Measurements from ENCODE around the gene KCNK7. TPM values are rescaled to one million over a fixed set of nuclear protein-coding genes. Genes with fewer than 3 reads are reported as not detected.

The KCNK7 gene
- total RNA-seq, 4 donors from 2014 or later, result 1.1 to 1.7 (median 1.5) TPM; not detected in 1

- TF ChIP-seq CTCF (IDR thresholded peaks at IDR 0.05), result no peak
- ATAC-seq (ENCODE audit: low FRiP score) (no peak), DNase-seq (ENCODE audit: low spot score) (no peak)
These were observed 19.3 kb downstream of the KCNK7 start for GRCh38 chr11:65576232-65576866.

GRCh38 chr11:65575568-65576231, 19.9 kb downstream of the KCNK7 start, which contains the start of gene EHBP1L1:
Gene EHBP1L1 (plus strand): TSS chr11:65576053. CDS start chr11:65576303, 250 bp downstream.
- no peak for ATAC-seq (ENCODE audit: low FRiP score)
- no peak for TF ChIP-seq CTCF (IDR thresholded peaks at IDR 0.05)
- DNase-seq (ENCODE audit: low spot score), result no peak

DNA sequence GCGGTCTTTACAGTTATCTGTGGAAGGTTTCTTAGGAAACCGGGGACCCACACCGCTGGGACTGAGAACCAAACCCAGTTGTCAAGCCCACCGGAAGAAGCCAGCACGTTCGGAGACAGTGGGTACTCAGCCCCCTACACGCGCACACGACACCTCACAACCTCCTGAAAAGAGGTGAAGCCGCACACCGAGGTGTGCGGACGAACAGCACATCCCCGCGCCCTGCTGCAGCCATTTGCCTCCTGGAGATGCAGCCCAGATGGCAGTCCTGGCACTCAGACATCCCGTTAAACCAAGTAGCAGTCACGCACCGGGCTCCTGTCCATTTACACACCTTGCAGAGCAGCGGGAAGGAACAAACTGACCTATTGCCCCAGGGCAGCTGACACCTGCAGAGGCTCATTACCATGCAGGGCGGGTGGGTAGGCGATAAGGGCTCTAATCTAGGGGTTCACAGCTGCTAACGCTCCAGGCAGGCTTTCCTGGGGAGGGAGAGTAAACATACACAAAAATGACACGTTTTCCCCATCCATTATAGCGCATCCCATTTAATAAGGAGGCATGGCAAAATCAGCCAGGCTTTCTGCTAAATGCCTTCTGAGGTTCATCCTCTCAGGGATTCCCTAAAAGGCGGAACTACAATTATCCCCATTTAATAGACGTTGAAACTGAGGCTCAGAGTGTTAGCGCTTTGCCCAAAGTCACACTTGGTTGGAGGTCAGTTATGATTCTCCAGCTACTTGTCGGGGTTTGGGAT, 20.6 kb downstream of the KCNK7 start:
- ATAC-seq (ENCODE audit: low FRiP score) (no peak), DNase-seq (ENCODE audit: low spot score) (no peak)
- no peak for TF ChIP-seq CTCF (IDR thresholded peaks at IDR 0.05)

GRCh38 chr11:65574109-65574810, 21.3 kb downstream of the KCNK7 start:
- TF ChIP-seq CTCF (IDR thresholded peaks at IDR 0.05), result peak in 2 of 3 donors; percentile 38 to 71
- DNase-seq (ENCODE audit: low spot score) (no peak), ATAC-seq (ENCODE audit: low FRiP score) (peak; percentile 46)

GRCh38 chr11:65573391-65574079, 22.1 kb downstream of the KCNK7 start:
- ATAC-seq (ENCODE audit: low FRiP score) (no peak), DNase-seq (ENCODE audit: low spot score) (no peak)
- no peak for TF ChIP-seq CTCF (IDR thresholded peaks at IDR 0.05)

DNA sequence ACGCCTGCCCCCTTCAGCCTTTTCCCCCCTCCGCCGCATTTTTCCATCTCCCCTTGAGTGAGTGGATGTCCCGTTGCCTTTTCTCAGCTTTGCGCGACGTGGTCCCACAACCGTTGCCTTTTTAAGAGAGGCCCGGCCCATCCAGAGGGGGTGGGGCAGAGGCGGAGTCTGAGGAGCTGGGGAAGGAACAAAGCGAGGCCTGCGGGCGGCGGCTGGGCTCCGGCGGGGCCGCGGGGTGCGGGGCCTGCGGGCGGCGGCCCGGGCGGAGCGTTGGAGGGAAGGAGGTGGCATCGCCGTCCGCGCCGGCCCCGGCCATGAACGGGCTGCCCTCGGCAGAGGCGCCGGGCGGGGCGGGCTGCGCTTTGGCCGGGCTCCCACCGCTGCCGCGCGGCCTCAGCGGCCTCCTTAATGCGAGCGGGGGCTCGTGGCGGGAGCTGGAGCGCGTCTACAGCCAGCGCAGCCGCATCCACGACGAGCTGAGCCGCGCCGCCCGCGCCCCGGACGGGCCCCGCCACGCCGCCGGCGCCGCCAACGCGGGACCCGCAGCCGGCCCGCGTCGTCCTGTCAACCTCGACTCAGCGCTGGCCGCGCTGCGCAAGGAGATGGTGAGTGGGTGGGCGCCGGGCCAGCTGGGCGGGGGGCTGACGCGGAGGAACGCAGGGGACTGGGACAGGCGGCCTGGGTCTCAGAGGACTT, 23.1 kb downstream of the KCNK7 start, which contains the start of gene FAM89B:
Gene FAM89B, plus strand, starts transcription at position 183 of the 696 bp plus-strand sequence. Its CDS starts 132 bp downstream, at position 315.
- no peak for TF ChIP-seq CTCF (IDR thresholded peaks at IDR 0.05)
- ATAC-seq (ENCODE audit: low FRiP score), result peak; percentile 26
- peak; percentile 82 for DNase-seq (ENCODE audit: low spot score)
